Measurements from ENCODE around the gene CBFB.
A peak's percentile ranks its signal among the peaks of the same experiment; 100 is the strongest.

CBFB gene

GRCh38 chr16:67144943-67145342 is 116.0 kb downstream of the CBFB start:
- H3K9me3 ChIP-seq (ENCODE audit: control insufficient read depth in 2 of 2, low read length in 2 of 2) = no peaks in the 10 kb centered on the region
- H3K36me3 ChIP-seq (ENCODE audit: control insufficient read depth in 2 of 2, insufficient read depth in 2 of 2, low read length in 2 of 2) = peaks cover 65 to 77% of the 10 kb centered on the region in 2 donors
- no peak overlapping the region for H3K9ac ChIP-seq (ENCODE audit: low read depth in 1 of 2, low read length in 2 of 2)
- H3K27me3 ChIP-seq (ENCODE audit: control insufficient read depth in 2 of 2, insufficient read depth in 2 of 2, low read length in 2 of 2) = no peaks in the 10 kb centered on the region
- no peak overlapping the region for H3K27ac ChIP-seq (ENCODE audit: low read depth in 2 of 2, low read length in 2 of 2)
- H3K4me3 ChIP-seq (ENCODE audit: low read length in 2 of 2) = no peak overlapping the region
- no peaks in the 10 kb centered on the region for H3K4me1 ChIP-seq (ENCODE audit: control insufficient read depth in 2 of 2, insufficient read depth in 2 of 2, low read length in 2 of 2)

GRCh38 chr16:67145746-67146145 is 116.8 kb downstream of the CBFB start:
- H3K9ac ChIP-seq (ENCODE audit: low read depth in 1 of 2, low read length in 2 of 2) = no peak overlapping the region
- peaks cover 58 to 69% of the 10 kb centered on the region in 2 donors for H3K36me3 ChIP-seq (ENCODE audit: control insufficient read depth in 2 of 2, insufficient read depth in 2 of 2, low read length in 2 of 2)
- no peak overlapping the region for H3K4me3 ChIP-seq (ENCODE audit: low read length in 2 of 2)
- H3K9me3 ChIP-seq (ENCODE audit: control insufficient read depth in 2 of 2, low read length in 2 of 2) = no peaks in the 10 kb centered on the region
- H3K27me3 ChIP-seq (ENCODE audit: control insufficient read depth in 2 of 2, insufficient read depth in 2 of 2, low read length in 2 of 2) = no peaks in the 10 kb centered on the region
- peaks cover 2 to 4% of the 10 kb centered on the region in 2 donors for H3K4me1 ChIP-seq (ENCODE audit: control insufficient read depth in 2 of 2, insufficient read depth in 2 of 2, low read length in 2 of 2)
- H3K27ac ChIP-seq (ENCODE audit: low read depth in 2 of 2, low read length in 2 of 2) = no peak overlapping the region

- H3K36me3 ChIP-seq (ENCODE audit: control insufficient read depth in 2 of 2, insufficient read depth in 2 of 2, low read length in 2 of 2) = peaks cover 48 to 59% of the 10 kb centered on the region in 2 donors
- no peak overlapping the region for H3K4me3 ChIP-seq (ENCODE audit: low read length in 2 of 2)
- H3K9ac ChIP-seq (ENCODE audit: low read depth in 1 of 2, low read length in 2 of 2) = no peak overlapping the region
- H3K4me1 ChIP-seq (ENCODE audit: control insufficient read depth in 2 of 2, insufficient read depth in 2 of 2, low read length in 2 of 2) = peaks cover 2 to 10% of the 10 kb centered on the region in 2 donors
- H3K9me3 ChIP-seq (ENCODE audit: control insufficient read depth in 2 of 2, low read length in 2 of 2) = no peaks in the 10 kb centered on the region
- no peak overlapping the region for H3K27ac ChIP-seq (ENCODE audit: low read depth in 2 of 2, low read length in 2 of 2)
- no peaks in the 10 kb centered on the region for H3K27me3 ChIP-seq (ENCODE audit: control insufficient read depth in 2 of 2, insufficient read depth in 2 of 2, low read length in 2 of 2)
These were observed 117.8 kb downstream of the CBFB start for GRCh38 chr16:67146523-67147357.

- peaks cover 2 to 10% of the 10 kb centered on the region in 2 donors for H3K4me1 ChIP-seq (ENCODE audit: control insufficient read depth in 2 of 2, insufficient read depth in 2 of 2, low read length in 2 of 2)
- no peak overlapping the region for H3K27ac ChIP-seq (ENCODE audit: low read depth in 2 of 2, low read length in 2 of 2)
- no peak overlapping the region for H3K4me3 ChIP-seq (ENCODE audit: low read length in 2 of 2)
- H3K9me3 ChIP-seq (ENCODE audit: control insufficient read depth in 2 of 2, low read length in 2 of 2) = no peaks in the 10 kb centered on the region
- peaks cover 46 to 51% of the 10 kb centered on the region in 2 donors for H3K36me3 ChIP-seq (ENCODE audit: control insufficient read depth in 2 of 2, insufficient read depth in 2 of 2, low read length in 2 of 2)
- no peak overlapping the region for H3K9ac ChIP-seq (ENCODE audit: low read depth in 1 of 2, low read length in 2 of 2)
- no peaks in the 10 kb centered on the region for H3K27me3 ChIP-seq (ENCODE audit: control insufficient read depth in 2 of 2, insufficient read depth in 2 of 2, low read length in 2 of 2)
These were observed 118.6 kb downstream of the CBFB start for GRCh38 chr16:67147437-67148140.

- Histone ChIP-seq H3K9ac (ENCODE audit: low read depth in 1 of 2, low read length in 2 of 2) (no peak overlapping the region), H3K4me1 (ENCODE audit: control insufficient read depth in 2 of 2, insufficient read depth in 2 of 2, low read length in 2 of 2) (peaks cover 2 to 10% of the 10 kb centered on the region in 2 donors), H3K27ac (ENCODE audit: low read depth in 2 of 2, low read length in 2 of 2) (no peak overlapping the region), H3K4me3 (ENCODE audit: low read length in 2 of 2) (no peak overlapping the region), H3K36me3 (ENCODE audit: control insufficient read depth in 2 of 2, insufficient read depth in 2 of 2, low read length in 2 of 2) (peaks cover 40 to 46% of the 10 kb centered on the region in 2 donors), H3K27me3 (ENCODE audit: control insufficient read depth in 2 of 2, insufficient read depth in 2 of 2, low read length in 2 of 2) (no peaks in the 10 kb centered on the region), H3K9me3 (ENCODE audit: control insufficient read depth in 2 of 2, low read length in 2 of 2) (no peaks in the 10 kb centered on the region)
These were observed 119.3 kb downstream of the CBFB start for GRCh38 chr16:67148221-67148620.

- H3K9me3 ChIP-seq (ENCODE audit: control insufficient read depth in 2 of 2, low read length in 2 of 2) = no peaks in the 10 kb centered on the region
- peaks cover 35 to 42% of the 10 kb centered on the region in 2 donors for H3K36me3 ChIP-seq (ENCODE audit: control insufficient read depth in 2 of 2, insufficient read depth in 2 of 2, low read length in 2 of 2)
- H3K4me1 ChIP-seq (ENCODE audit: control insufficient read depth in 2 of 2, insufficient read depth in 2 of 2, low read length in 2 of 2) = peaks cover 2 to 10% of the 10 kb centered on the region in 2 donors
- no peak overlapping the region for H3K27ac ChIP-seq (ENCODE audit: low read depth in 2 of 2, low read length in 2 of 2)
- H3K4me3 ChIP-seq (ENCODE audit: low read length in 2 of 2) = no peak overlapping the region
- no peak overlapping the region for H3K9ac ChIP-seq (ENCODE audit: low read depth in 1 of 2, low read length in 2 of 2)
- H3K27me3 ChIP-seq (ENCODE audit: control insufficient read depth in 2 of 2, insufficient read depth in 2 of 2, low read length in 2 of 2) = no peaks in the 10 kb centered on the region
These were observed 119.8 kb downstream of the CBFB start for GRCh38 chr16:67148656-67149275.

- H3K36me3 ChIP-seq (ENCODE audit: control insufficient read depth in 2 of 2, insufficient read depth in 2 of 2, low read length in 2 of 2) = peaks cover 31 to 36% of the 10 kb centered on the region in 2 donors
- H3K4me1 ChIP-seq (ENCODE audit: control insufficient read depth in 2 of 2, insufficient read depth in 2 of 2, low read length in 2 of 2) = peaks cover 2 to 10% of the 10 kb centered on the region in 2 donors
- no peak overlapping the region for H3K27ac ChIP-seq (ENCODE audit: low read depth in 2 of 2, low read length in 2 of 2)
- no peaks in the 10 kb centered on the region for H3K27me3 ChIP-seq (ENCODE audit: control insufficient read depth in 2 of 2, insufficient read depth in 2 of 2, low read length in 2 of 2)
- no peak overlapping the region for H3K4me3 ChIP-seq (ENCODE audit: low read length in 2 of 2)
- H3K9ac ChIP-seq (ENCODE audit: low read depth in 1 of 2, low read length in 2 of 2) = no peak overlapping the region
- no peaks in the 10 kb centered on the region for H3K9me3 ChIP-seq (ENCODE audit: control insufficient read depth in 2 of 2, low read length in 2 of 2)
These were observed 120.5 kb downstream of the CBFB start for GRCh38 chr16:67149276-67150046.

- Histone ChIP-seq H3K9ac (ENCODE audit: low read depth in 1 of 2, low read length in 2 of 2) (peak overlapping the region; percentile 14 to 63), H3K9me3 (ENCODE audit: control insufficient read depth in 2 of 2, low read length in 2 of 2) (no peaks in the 10 kb centered on the region), H3K4me3 (ENCODE audit: low read length in 2 of 2) (peak overlapping the region; percentile 59 to 64), H3K4me1 (ENCODE audit: control insufficient read depth in 2 of 2, insufficient read depth in 2 of 2, low read length in 2 of 2) (peaks cover 4 to 12% of the 10 kb centered on the region in 2 donors), H3K36me3 (ENCODE audit: control insufficient read depth in 2 of 2, insufficient read depth in 2 of 2, low read length in 2 of 2) (peaks cover 23 to 29% of the 10 kb centered on the region in 2 donors), H3K27me3 (ENCODE audit: control insufficient read depth in 2 of 2, insufficient read depth in 2 of 2, low read length in 2 of 2) (no peaks in the 10 kb centered on the region), H3K27ac (ENCODE audit: low read depth in 2 of 2, low read length in 2 of 2) (peak overlapping the region; percentile 62 to 75)
These were observed 121.3 kb downstream of the CBFB start for GRCh38 chr16:67150047-67150832.

All from mucosa of rectum (tissue), 2 donors.